ENCODE results near the gene ZSWIM6. TPM values are rescaled to one million over a fixed set of nuclear protein-coding genes. Genes with fewer than 3 reads are reported as not detected.

ZSWIM6 gene
- total RNA-seq, 1 donor from 2014 or later: 35.9 TPM

DNA sequence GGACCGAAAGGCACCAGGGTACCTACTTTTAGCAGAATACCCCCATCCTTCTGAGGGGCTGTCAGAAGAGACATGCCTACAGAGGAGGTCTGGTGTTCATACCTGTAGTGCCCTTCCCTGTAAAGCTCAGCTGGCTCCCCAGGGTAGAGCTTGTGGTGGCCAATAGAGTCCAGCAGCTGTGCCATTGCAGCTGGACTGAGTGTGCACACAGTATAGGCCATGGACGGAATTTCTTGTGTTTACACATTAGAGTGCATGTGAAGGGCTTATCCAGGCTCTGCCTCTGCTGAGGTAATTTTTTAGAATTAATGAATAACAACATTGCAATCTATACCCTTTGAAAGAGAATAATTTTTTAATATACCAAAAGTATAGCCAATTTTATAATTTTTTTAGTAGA, 191.0 kb downstream of the ZSWIM6 start:
- H3K4me1 Mint-ChIP-seq: peaks cover 20% of the 10 kb centered on the region
- TF ChIP-seq, protein P1, sequence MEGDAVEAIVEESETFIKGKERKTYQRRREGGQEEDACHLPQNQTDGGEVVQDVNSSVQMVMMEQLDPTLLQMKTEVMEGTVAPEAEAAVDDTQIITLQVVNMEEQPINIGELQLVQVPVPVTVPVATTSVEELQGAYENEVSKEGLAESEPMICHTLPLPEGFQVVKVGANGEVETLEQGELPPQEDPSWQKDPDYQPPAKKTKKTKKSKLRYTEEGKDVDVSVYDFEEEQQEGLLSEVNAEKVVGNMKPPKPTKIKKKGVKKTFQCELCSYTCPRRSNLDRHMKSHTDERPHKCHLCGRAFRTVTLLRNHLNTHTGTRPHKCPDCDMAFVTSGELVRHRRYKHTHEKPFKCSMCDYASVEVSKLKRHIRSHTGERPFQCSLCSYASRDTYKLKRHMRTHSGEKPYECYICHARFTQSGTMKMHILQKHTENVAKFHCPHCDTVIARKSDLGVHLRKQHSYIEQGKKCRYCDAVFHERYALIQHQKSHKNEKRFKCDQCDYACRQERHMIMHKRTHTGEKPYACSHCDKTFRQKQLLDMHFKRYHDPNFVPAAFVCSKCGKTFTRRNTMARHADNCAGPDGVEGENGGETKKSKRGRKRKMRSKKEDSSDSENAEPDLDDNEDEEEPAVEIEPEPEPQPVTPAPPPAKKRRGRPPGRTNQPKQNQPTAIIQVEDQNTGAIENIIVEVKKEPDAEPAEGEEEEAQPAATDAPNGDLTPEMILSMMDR (IDR thresholded peaks at IDR 0.05; ENCODE audit: unreplicated experiment): no peak
- H3K27me3 Mint-ChIP-seq (ENCODE audit: low read depth): no peaks in the 10 kb centered on the region
- H3K9me3 Mint-ChIP-seq: no peaks in the 10 kb centered on the region
- no peak overlapping the region for H3K27ac Mint-ChIP-seq
- H3K36me3 Mint-ChIP-seq: peaks cover 23% of the 10 kb centered on the region
- no peak for DNase-seq (ENCODE audit: low spot score in 2 of 2, unreplicated experiment in 2 of 2)
- H3K4me3 Mint-ChIP-seq: no peak overlapping the region

- Mint-ChIP-seq H3K4me1 (peaks cover 20% of the 10 kb centered on the region), H3K27ac (peak overlapping the region; percentile 39), H3K27me3 (ENCODE audit: low read depth) (no peaks in the 10 kb centered on the region), H3K36me3 (peaks cover 21% of the 10 kb centered on the region), H3K4me3 (no peak overlapping the region), H3K9me3 (no peaks in the 10 kb centered on the region)
- TF ChIP-seq, protein P1 (IDR thresholded peaks at IDR 0.05; ENCODE audit: unreplicated experiment): no peak
- DNase-seq (ENCODE audit: low spot score in 2 of 2, unreplicated experiment in 2 of 2): no peak
Observed at GRCh38 chr5:61523997-61524396, 191.9 kb downstream of the ZSWIM6 start.

GRCh38 chr5:61525512-61526206, 193.6 kb downstream of the ZSWIM6 start:
- DNase-seq (ENCODE audit: low spot score in 2 of 2, unreplicated experiment in 2 of 2): peak in 1 of 2 experiments; percentile 40
- Mint-ChIP-seq H3K27ac (peak overlapping the region; percentile 74), H3K36me3 (peaks cover 22% of the 10 kb centered on the region), H3K9me3 (no peaks in the 10 kb centered on the region), H3K4me3 (no peak overlapping the region), H3K27me3 (ENCODE audit: low read depth) (no peaks in the 10 kb centered on the region), H3K4me1 (peaks cover 29% of the 10 kb centered on the region)
- TF ChIP-seq, protein P1 (IDR thresholded peaks at IDR 0.05; ENCODE audit: unreplicated experiment): no peak

GRCh38 chr5:61526207-61526519, 194.1 kb downstream of the ZSWIM6 start:
- no peaks in the 10 kb centered on the region for H3K9me3 Mint-ChIP-seq

DNA sequence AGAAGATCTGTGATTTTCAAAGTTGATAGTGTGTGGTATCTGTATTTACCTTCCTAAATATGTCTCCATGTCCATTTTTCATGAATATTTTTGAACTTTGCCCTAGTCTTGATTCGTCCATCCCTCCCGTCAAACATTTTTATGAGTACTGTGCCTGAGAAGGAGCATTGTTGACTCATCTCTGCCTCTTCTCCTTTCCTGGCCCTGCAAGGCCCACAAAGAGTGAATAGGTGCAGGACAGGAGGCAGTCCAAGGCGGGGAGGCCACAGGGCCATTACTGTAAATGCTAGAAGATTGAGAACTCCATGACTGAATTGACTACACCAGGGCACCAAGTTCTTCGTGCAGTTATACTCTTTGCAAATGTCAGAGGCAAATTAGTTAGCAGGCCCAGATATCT, 200.9 kb downstream of the ZSWIM6 start:
- H3K27me3 Mint-ChIP-seq (ENCODE audit: low read depth): no peaks in the 10 kb centered on the region
- no peak overlapping the region for H3K4me3 Mint-ChIP-seq
- TF ChIP-seq, protein P1 (IDR thresholded peaks at IDR 0.05; ENCODE audit: unreplicated experiment): no peak
- peaks cover 26% of the 10 kb centered on the region for H3K36me3 Mint-ChIP-seq
- H3K4me1 Mint-ChIP-seq: peaks cover 31% of the 10 kb centered on the region
- peaks cover 5% of the 10 kb centered on the region for H3K9me3 Mint-ChIP-seq
- no peak for DNase-seq (ENCODE audit: low spot score in 2 of 2, unreplicated experiment in 2 of 2)
- H3K27ac Mint-ChIP-seq: peak overlapping the region; percentile 74

More at GRCh38 chr5:61526207-61526519, 194.1 kb downstream of the ZSWIM6 start:
- H3K4me1 Mint-ChIP-seq: peaks cover 33% of the 10 kb centered on the region
- TF ChIP-seq, protein P1 (IDR thresholded peaks at IDR 0.05; ENCODE audit: unreplicated experiment): no peak
- H3K27ac Mint-ChIP-seq: peak overlapping the region; percentile 74
- no peak for DNase-seq (ENCODE audit: low spot score in 2 of 2, unreplicated experiment in 2 of 2)
- H3K27me3 Mint-ChIP-seq (ENCODE audit: low read depth): no peaks in the 10 kb centered on the region
- H3K4me3 Mint-ChIP-seq: no peak overlapping the region
- peaks cover 21% of the 10 kb centered on the region for H3K36me3 Mint-ChIP-seq
